ENCODE results near the gene ADGRB2. TPM values are rescaled to one million over a fixed set of nuclear protein-coding genes. Genes with fewer than 3 reads are reported as not detected.

Gene ADGRB2
- polyA plus RNA-seq, 1 experiment, result 9.2 TPM

GRCh38 chr1:31751822-31752241 is 12.3 kb downstream of the ADGRB2 start:
- ChIA-PET POLR2A (interaction anchor here (0.6 kb wide), 1 partner anchor 289 kb away, joined by 4 read pairs; no protein-coding TSS in a partner anchor), CTCF (interaction anchor here (0.8 to 0.9 kb wide), 3 partner anchors 24 to 37 kb away, joined by 3 to 4 read pairs (median 3); no protein-coding TSS in a partner anchor)
- peaks cover 1% of the 10 kb centered on the region for H3K36me3 ChIP-seq (ENCODE audit: control insufficient read depth, insufficient read depth, low read length)
- H3K27me3 ChIP-seq (ENCODE audit: control insufficient read depth, insufficient read depth, low read length), result no peaks in the 10 kb centered on the region
- TF ChIP-seq CTCF (IDR thresholded peaks at IDR 0.05; ENCODE audit: insufficient read depth, low read depth, low read length), result no peak
- H3K4me3 ChIP-seq (ENCODE audit: low read depth, low read length), result no peak overlapping the region
- DNase-seq (ENCODE audit: low read depth), result no peak

GRCh38 chr1:31750858-31751510 is 13.2 kb downstream of the ADGRB2 start:
- no peaks in the 10 kb centered on the region for H3K27me3 ChIP-seq (ENCODE audit: control insufficient read depth, insufficient read depth, low read length)
- no peak for TF ChIP-seq CTCF (IDR thresholded peaks at IDR 0.05; ENCODE audit: insufficient read depth, low read depth, low read length)
- POLR2A ChIA-PET, result no interaction called here
- DNase-seq (ENCODE audit: low read depth), result peak; percentile 24
- no peaks in the 10 kb centered on the region; the same call in 1 of the 2 replicates for H3K36me3 ChIP-seq (ENCODE audit: control insufficient read depth, insufficient read depth, low read length)
- H3K4me3 ChIP-seq (ENCODE audit: low read depth, low read length), result no peak overlapping the region
- CTCF ChIA-PET, result interaction anchor here (0.6 to 1.0 kb wide), 6 partner anchors 35 to 407 kb away, joined by 3 to 4 read pairs (median 3); no protein-coding TSS in a partner anchor

GRCh38 chr1:31749785-31750735 is 14.1 kb downstream of the ADGRB2 start:
- TF ChIP-seq CTCF (IDR thresholded peaks at IDR 0.05; ENCODE audit: insufficient read depth, low read depth, low read length), result no peak
- no peak for DNase-seq (ENCODE audit: low read depth)
- POLR2A ChIA-PET, result no interaction called here
- Histone ChIP-seq H3K4me3 (ENCODE audit: low read depth, low read length) (no peak overlapping the region), H3K36me3 (ENCODE audit: control insufficient read depth, insufficient read depth, low read length) (peaks cover 2% of the 10 kb centered on the region), H3K27me3 (ENCODE audit: control insufficient read depth, insufficient read depth, low read length) (no peaks in the 10 kb centered on the region)
- CTCF ChIA-PET, result interaction anchor here (1.0 to 5.7 kb wide), 4 partner anchors 10 to 39 kb away, joined by 4 to 57 read pairs (median 12); no protein-coding TSS in a partner anchor

- DNase-seq (ENCODE audit: low read depth), result no peak
- Histone ChIP-seq H3K4me3 (ENCODE audit: low read depth, low read length) (no peak overlapping the region), H3K27me3 (ENCODE audit: control insufficient read depth, insufficient read depth, low read length) (no peaks in the 10 kb centered on the region), H3K36me3 (ENCODE audit: control insufficient read depth, insufficient read depth, low read length) (peaks cover 2% of the 10 kb centered on the region)
- CTCF ChIA-PET, result interaction anchor here (1.2 to 5.7 kb wide), 5 partner anchors 11 to 41 kb away, joined by 3 to 57 read pairs (median 6); partner anchors contain the start of gene ADGRB2
- TF ChIP-seq CTCF (IDR thresholded peaks at IDR 0.05; ENCODE audit: insufficient read depth, low read depth, low read length), result no peak
- POLR2A ChIA-PET, result no interaction called here
Observed at GRCh38 chr1:31748365-31748764, 15.8 kb downstream of the ADGRB2 start.

GRCh38 chr1:31747304-31747703 is 16.8 kb downstream of the ADGRB2 start:
- POLR2A ChIA-PET, result no interaction called here
- Histone ChIP-seq H3K27me3 (ENCODE audit: control insufficient read depth, insufficient read depth, low read length) (no peaks in the 10 kb centered on the region), H3K4me3 (ENCODE audit: low read depth, low read length) (no peak overlapping the region), H3K36me3 (ENCODE audit: control insufficient read depth, insufficient read depth, low read length) (peaks cover 2% of the 10 kb centered on the region)
- CTCF ChIA-PET, result interaction anchor here (1.7 to 5.7 kb wide), 5 partner anchors 7 to 217 kb away, joined by 8 to 57 read pairs (median 19); no protein-coding TSS in a partner anchor
- no peak for TF ChIP-seq CTCF (IDR thresholded peaks at IDR 0.05; ENCODE audit: insufficient read depth, low read depth, low read length)
- no peak for DNase-seq (ENCODE audit: low read depth)

Data from BJ (cell line).